NCI-H345 treated with DMSO at 0.1 percent for 48 hours (cell line): ENCODE measurements around the gene STUM.

Experiments used
- DNase-seq: peaks from one replicate; lab custom pipeline; 2025; ENCODE audit not compliant: unreplicated experiment; lab: John Stamatoyannopoulos, UW

The STUM gene

GRCh38 chr1:226624526-226624925 is 76.0 kb downstream of the STUM start:
- no peak for DNase-seq

GRCh38 chr1:226625326-226625725 is 76.8 kb downstream of the STUM start:
- DNase-seq, result no peak

DNA sequence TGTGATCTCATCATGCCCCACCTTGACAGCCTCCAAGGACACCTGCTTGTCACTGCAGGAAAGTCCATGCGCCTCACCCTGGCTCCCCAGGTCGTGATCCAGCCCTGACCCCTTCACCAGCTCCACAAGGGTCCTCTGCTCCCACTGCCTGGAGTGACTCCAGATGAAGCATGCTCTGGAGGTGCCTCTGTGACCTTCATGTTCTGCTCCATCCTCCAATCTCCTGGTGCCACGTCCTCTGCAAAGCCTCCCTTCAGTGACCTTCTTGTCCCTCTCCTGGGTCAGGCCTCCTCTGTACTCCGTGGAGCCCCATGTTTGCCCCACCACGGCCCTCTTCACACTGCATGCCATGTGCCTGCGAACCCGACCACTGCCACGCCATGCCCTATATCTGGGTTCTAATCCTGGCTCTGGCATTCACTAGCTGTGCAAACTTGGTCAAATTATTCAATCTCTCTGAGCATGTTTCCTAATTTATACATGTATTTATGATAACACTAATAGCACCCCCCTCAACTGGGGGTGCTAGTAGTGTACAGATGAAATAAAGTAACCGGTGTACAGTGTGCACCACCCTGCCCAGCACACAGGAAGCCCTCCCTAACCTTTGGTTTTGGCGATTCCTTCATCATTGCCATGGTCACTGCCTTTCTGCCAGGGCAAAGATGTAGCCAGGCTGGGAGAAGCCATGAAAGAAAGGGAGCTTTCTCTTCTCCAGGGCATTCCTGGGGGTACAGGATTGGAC is 77.4 kb downstream of the STUM start:
- no peak for DNase-seq

- peak; percentile 33 for DNase-seq
Observed at GRCh38 chr1:226626577-226626956, 78.0 kb downstream of the STUM start.

DNA sequence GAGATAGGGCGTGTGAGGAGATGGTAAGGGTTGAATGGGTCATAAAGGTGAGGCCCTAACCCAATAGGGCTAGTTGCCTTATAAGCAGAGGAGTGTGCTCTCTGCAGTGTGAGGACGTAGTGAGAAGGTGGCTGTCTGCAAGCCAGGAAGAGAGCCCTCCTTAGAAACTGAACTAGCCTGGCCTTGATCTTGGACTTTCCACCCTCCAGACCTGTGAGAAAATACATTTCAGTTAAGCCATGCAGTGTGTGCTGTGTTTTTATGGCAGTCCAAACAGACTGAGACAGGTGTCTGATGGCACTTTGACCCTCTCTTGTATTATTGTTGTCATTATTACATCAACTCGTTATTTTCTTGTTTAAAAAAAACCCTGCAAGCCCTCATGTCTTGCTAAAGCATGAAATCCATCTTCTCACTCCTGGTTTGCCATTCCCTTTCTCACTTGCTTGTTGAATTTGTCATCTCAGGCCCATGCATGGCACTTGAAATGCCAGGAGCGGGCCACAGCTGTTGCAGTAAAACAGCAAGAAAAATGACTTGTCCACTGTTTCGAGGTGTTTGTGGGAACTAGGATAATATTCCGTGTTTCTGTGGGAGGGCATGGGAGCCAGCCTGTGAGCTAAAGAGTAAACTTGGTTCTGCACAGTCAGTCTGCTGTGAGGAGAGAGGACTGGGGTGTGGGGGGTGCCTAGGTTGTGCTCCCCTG is 78.6 kb downstream of the STUM start:
- no peak for DNase-seq

DNA sequence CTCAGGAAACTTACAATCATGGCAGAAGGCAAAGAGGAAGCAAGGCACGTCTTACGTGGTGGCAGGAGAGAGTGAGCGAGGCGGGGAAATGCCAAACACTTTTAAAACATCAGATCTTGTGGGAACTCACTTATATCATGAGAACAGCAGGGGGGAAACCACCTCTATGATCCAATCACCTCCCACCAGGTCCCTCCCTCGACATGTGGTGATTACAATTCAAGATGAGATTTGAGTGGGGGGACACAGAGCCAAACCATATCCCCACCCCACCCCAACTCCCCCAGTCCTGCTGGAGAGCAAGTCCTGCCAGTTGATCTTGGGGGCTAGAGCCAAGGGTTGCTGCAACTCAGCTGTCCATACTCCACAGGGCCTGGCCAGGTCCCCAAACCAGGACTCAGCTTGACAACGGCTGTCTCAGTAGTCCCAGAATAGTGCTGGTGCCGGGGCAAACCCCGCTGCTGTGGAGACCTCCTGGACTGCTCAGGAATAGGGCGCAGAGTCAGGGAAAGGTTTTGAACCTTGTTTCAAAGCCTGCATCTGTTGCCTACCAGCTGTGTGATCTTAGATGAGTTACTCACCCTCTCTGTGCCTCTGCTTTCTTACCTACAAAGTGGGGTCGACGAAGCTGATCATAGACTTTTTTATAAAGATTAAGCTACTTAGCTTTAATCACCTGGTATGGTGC is 79.5 kb downstream of the STUM start:
- DNase-seq, result no peak

- no peak for DNase-seq
Observed at GRCh38 chr1:226628612-226629155, 80.1 kb downstream of the STUM start.

DNA sequence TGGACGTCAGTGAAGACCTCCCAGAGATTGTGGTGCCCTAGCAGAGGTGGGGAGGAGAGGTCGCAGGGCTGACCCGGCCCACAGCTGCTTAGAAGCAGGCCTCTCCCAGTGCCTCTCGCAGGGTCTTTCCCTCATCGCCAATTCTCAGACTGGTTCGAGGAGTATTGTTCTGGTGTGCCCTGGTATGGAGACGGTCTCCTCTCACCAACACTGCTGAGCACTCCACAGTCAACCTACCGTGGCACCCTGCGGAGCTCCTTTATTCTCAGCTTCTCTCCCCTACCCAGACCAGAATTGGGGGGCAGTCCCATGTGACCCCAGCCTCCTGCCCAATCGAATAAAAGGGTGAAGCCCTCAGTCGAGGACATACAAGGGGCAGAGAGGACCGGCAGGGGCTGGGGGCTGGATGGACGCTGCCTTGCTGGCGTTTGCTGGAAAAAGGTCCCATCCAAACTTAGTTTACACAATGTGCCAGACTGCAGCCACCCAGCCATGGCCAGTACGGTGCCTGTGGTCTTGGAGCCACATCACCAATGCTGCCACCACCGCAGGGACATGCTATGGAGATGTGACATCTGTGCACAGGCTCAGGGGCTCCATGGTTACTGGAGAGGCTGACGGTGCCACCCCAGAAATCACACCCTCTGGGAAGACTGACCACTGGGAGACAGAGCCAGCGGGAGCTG is 80.8 kb downstream of the STUM start:
- no peak for DNase-seq

DNA sequence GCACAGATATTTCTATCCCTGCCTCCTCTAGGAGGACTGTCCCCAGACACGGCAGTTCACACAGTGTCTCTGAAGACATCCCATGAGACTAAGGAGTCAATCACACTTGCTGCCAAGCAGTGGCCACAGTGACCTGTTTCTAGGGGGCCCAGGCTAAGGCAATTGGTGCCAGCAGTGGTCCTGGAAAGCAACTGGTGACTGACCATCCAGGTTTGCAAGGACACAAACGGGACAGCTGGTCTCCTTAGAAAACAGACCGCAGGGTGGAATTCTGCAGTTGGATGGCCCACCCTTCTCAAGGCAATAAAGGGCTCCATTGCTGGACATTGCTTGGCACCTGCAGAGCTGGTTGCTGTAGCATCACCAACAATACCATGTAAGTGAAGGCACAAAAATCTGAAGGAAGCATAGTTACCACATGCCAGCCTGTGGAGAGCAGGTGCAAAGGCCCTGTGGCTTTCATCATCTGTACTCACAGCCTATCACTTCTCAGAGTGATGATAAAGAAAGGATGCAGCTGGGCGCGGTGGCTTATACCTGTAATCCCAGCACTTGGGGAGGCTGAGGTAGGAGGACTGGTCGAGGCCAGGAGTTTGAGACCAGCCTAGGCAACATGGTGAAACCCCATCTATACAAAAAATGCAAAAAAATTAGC is 81.5 kb downstream of the STUM start:
- DNase-seq, result no peak

DNA sequence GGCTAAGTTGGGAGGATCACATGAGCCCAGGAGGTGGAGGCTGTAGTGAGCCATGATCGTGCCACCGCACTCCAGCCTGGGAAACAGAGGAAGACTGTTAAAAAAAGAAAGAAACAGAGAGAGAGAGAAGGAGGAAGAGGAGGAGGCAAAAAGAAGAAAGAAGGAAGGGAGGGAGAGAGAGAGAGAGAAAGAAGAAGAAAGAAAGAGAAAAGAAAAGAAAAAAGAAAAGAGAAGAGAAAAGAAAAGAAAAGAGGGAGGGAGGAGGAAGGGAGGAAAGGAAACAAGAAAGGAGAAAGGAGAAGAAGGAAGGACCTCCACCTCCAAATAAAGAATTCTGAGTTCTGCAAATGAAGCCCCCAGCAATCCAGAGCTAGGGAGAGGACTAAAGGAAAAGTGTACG is 82.0 kb downstream of the STUM start:
- DNase-seq, result no peak

DNA sequence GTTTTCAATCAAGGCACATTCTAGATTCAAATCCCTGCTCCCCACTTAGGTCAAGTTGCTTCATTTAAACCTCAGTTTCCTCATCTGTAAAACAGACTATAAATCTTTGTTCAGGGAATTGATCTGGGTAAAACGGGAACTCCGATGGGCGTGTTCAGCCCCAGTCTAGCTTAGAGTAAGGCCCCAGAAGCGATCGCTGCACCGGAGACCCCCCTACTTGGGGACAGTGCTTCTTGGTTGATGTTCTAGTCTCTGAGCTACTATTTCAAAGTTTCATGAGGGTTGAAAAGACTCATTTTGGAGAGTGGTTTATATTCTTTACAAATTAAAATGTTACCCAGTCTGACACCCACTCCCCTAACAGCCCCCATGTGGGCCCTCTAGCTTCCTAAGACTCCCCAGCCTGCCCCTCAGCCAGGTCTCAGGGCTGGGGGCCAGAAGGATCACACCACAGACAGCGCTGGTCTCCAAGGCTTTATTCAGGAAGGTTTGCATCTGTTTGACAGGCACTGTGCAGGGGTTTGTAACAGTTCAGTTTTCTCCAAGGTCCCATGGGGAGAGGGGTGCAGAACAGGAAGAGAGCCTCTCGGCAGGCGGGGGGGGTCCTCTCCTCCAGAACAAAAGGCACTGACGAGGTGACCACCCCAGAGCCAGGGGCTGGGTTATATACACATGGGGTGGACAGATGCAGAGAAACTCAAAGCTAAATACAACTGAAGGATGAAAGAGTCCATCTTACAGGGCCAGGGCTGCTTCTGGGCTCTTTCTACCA is 82.9 kb downstream of the STUM start:
- no peak for DNase-seq

DNA sequence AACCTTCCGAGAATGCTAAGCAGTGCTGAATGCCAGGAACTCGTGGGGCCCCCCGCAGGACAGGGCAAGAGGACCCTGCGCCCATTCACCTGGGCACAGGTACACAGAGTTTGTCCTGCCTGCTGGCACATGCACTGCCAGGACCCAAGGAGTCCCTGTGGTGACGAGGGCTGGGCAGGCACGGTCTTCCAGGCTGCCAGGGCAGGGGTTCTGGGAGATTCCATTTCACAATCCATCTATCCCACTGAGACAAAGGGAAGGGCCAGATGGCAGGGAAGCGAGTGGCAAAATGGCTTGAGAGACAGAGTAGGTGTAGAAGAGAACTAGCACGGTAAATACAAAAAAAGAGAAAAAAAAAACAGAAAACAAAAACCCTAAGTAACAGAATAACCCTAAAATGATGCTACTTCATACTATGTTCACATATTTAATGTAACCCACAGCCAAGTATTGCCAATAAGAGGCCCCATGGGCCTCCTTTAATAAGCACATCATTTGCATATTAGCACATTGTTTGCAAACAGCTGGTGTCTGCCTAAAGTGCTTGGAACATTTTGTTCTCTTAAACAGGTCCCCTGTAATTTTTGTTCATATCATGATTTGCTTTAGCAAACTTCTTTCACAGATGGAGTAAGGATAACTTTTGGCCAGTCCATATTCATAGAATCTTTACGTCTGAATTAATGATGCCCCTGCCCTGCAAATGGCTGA is 83.8 kb downstream of the STUM start:
- no peak for DNase-seq

GRCh38 chr1:226632922-226633351 is 84.4 kb downstream of the STUM start:
- DNase-seq, result no peak

- no peak for DNase-seq
Observed at GRCh38 chr1:226633541-226634165, 85.1 kb downstream of the STUM start.

DNA sequence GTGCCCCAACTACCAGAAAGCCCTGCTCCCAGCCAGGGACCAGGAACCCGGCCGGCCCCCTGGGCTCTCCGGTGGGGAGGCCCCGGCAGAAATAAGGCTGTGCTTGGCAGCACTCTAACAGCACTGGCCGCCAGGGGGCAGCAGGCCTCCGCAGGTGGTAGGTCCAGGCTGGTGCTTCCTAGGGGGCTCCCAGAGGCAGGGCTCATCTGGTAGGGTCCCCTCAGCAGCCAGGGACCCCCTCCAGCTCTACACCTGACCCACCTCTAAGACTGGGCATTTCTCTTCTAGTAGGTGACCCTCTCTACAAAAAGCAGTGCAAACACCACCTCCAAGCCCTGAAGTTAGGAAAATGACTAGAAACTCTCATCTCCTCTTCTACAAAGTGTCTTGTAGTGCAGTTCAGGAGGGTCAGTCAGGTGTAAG is 85.6 kb downstream of the STUM start:
- DNase-seq, result peak; percentile 65

- DNase-seq, result no peak
Observed at GRCh38 chr1:226634611-226635246, 86.2 kb downstream of the STUM start.

- no peak for DNase-seq
Observed at GRCh38 chr1:226635456-226635941, 86.9 kb downstream of the STUM start.

DNA sequence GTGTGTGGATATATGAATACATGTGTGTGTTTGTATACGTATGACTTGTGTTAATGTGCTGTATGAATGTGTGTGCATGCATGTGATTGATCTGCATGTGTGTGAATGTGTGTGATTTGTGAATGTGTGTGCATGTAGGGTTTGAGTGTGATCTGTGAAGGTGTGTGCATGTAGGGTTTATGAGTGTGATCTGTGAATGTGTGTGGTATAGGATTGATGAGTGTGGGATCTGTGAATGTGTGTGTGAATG is 88.2 kb downstream of the STUM start:
- no peak for DNase-seq
